ENCODE results near the gene SIGLEC7.

- no peak for TF ChIP-seq RAD51 (IDR thresholded peaks at IDR 0.05)
- TF ChIP-seq, protein P1, sequence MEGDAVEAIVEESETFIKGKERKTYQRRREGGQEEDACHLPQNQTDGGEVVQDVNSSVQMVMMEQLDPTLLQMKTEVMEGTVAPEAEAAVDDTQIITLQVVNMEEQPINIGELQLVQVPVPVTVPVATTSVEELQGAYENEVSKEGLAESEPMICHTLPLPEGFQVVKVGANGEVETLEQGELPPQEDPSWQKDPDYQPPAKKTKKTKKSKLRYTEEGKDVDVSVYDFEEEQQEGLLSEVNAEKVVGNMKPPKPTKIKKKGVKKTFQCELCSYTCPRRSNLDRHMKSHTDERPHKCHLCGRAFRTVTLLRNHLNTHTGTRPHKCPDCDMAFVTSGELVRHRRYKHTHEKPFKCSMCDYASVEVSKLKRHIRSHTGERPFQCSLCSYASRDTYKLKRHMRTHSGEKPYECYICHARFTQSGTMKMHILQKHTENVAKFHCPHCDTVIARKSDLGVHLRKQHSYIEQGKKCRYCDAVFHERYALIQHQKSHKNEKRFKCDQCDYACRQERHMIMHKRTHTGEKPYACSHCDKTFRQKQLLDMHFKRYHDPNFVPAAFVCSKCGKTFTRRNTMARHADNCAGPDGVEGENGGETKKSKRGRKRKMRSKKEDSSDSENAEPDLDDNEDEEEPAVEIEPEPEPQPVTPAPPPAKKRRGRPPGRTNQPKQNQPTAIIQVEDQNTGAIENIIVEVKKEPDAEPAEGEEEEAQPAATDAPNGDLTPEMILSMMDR (IDR thresholded peaks at IDR 0.05 in 2 of 3, conservative IDR thresholded peaks at IDR 0.05 in 1 of 3; ENCODE audit: control insufficient read depth in 2 of 3, extremely low read depth in 1 of 3, insufficient read depth in 1 of 3, low read depth in 3 of 3, low read length in 3 of 3): no peak
- TF ChIP-seq SRF (IDR thresholded peaks at IDR 0.05; ENCODE audit: low read depth in 2 of 2, low read length in 2 of 2): no peak
- TF ChIP-seq, protein P2, sequence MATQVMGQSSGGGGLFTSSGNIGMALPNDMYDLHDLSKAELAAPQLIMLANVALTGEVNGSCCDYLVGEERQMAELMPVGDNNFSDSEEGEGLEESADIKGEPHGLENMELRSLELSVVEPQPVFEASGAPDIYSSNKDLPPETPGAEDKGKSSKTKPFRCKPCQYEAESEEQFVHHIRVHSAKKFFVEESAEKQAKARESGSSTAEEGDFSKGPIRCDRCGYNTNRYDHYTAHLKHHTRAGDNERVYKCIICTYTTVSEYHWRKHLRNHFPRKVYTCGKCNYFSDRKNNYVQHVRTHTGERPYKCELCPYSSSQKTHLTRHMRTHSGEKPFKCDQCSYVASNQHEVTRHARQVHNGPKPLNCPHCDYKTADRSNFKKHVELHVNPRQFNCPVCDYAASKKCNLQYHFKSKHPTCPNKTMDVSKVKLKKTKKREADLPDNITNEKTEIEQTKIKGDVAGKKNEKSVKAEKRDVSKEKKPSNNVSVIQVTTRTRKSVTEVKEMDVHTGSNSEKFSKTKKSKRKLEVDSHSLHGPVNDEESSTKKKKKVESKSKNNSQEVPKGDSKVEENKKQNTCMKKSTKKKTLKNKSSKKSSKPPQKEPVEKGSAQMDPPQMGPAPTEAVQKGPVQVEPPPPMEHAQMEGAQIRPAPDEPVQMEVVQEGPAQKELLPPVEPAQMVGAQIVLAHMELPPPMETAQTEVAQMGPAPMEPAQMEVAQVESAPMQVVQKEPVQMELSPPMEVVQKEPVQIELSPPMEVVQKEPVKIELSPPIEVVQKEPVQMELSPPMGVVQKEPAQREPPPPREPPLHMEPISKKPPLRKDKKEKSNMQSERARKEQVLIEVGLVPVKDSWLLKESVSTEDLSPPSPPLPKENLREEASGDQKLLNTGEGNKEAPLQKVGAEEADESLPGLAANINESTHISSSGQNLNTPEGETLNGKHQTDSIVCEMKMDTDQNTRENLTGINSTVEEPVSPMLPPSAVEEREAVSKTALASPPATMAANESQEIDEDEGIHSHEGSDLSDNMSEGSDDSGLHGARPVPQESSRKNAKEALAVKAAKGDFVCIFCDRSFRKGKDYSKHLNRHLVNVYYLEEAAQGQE (IDR thresholded peaks at IDR 0.05; ENCODE audit: low read depth, low read length): no peak
- TF ChIP-seq MEF2A (IDR thresholded peaks at IDR 0.05; ENCODE audit: insufficient read depth, low read depth, low read length): no peak
- TF ChIP-seq TARDBP (IDR thresholded peaks at IDR 0.05; ENCODE audit: borderline replicate concordance): no peak
- no peak for TF ChIP-seq RAD21 (IDR thresholded peaks at IDR 0.05; ENCODE audit: insufficient read depth, low read depth, low read length)
- no peak for TF ChIP-seq ATF3 (IDR thresholded peaks at IDR 0.05; ENCODE audit: borderline replicate concordance, extremely low read depth, low read depth, low read length)
- TF ChIP-seq BHLHE40 (IDR thresholded peaks at IDR 0.05; ENCODE audit: borderline replicate concordance in 1 of 2, low read depth in 2 of 2, low read length in 1 of 2): no peak
- no peak for TF ChIP-seq GABPA (IDR thresholded peaks at IDR 0.05; ENCODE audit: low read depth)
- TF ChIP-seq POLR2A (IDR thresholded peaks at IDR 0.05; ENCODE audit: low read depth, low read length): no peak
- no peak for TF ChIP-seq BCL11A (IDR thresholded peaks at IDR 0.05; ENCODE audit: low read depth, low read length)
These were observed 22.5 kb upstream of the SIGLEC7 start for GRCh38 chr19:51119611-51120010.

Measured in GM12878 (cell line).